Peyer's patch (tissue), 4 donors: ENCODE results near the gene DOCK1. TPM values are rescaled to one million over a fixed set of nuclear protein-coding genes. Genes with fewer than 3 reads are reported as not detected.

Experiments used
- DNase-seq, 3 donors: peaks; one replicate each; pipeline ENCODE4 v3.0.0-alpha.2; 2017 to 2019
- H3K27ac ChIP-seq, 4 donors: fragments of 200-600 bp; sonication (generic); one replicate each; pipeline ENCODE4 v1.5.1; 2016 to 2019
- H3K27me3 ChIP-seq, 2 donors: fragments of 200-600 bp; sonication (generic); one replicate each; pipeline ENCODE4 v1.5.1; 2019
- H3K36me3 ChIP-seq, 3 donors: fragments of 200-600 bp; sonication (generic); one replicate each; pipeline ENCODE4 v1.5.1; 2016 to 2019
- H3K4me1 ChIP-seq, 4 donors: fragments of 200-600 bp; sonication (generic); one replicate each; pipeline ENCODE4 v1.5.1; 2016 to 2019
- H3K4me3 ChIP-seq, 4 donors: fragments of 200-600 bp; sonication (generic); 1 replicate in 3 of 4; 2 replicates in 1 of 4; pipeline ENCODE4 v1.5.1; 2016 to 2019; ENCODE audit warnings: mild to moderate bottlenecking in 1 of 4
- H3K9me3 ChIP-seq, 4 donors: fragments of 200-600 bp; sonication (generic); one replicate each; pipeline ENCODE4 v1.5.1; 2016 to 2019; ENCODE audit warnings: mild to moderate bottlenecking in 1 of 4
- CTCF ChIP-seq, 6 experiments: fragments of 450-650 bp in 4 of 6; fragments of 200-600 bp in 2 of 6; sonication (generic) in 1 of 6; IDR thresholded peaks; one replicate each; pipeline ENCODE4 v1.5.1; 2017 to 2019; ENCODE audit warnings: antibody characterized with exemption in 6 of 6, mild to moderate bottlenecking in 3 of 6, moderate library complexity in 1 of 6
- POLR2A ChIP-seq, 2 donors: fragments of 450-650 bp; IDR thresholded peaks; one replicate each; pipeline ENCODE4 v1.5.1; 2017; ENCODE audit warnings: antibody characterized with exemption in 2 of 2, mild to moderate bottlenecking in 2 of 2, moderate library complexity in 2 of 2
- total RNA-seq, 4 donors: library from RNA; depleted of rRNA; stranded (reverse); fragments of >200 nt; gene quantifications; one replicate each; pipeline ENCODE4 v1.1.0, GENCODE V29; 2016

DOCK1 gene
- total RNA-seq, 4 donors from 2014 or later = 42.0 to 117 (median 92.2) TPM

- Histone ChIP-seq H3K9me3 (peaks cover 0 to 4% (median 0%) of the 10 kb centered on the region in 4 donors), H3K27ac (no peak overlapping the region), H3K27me3 (no peaks in the 10 kb centered on the region), H3K36me3 (peaks cover 0 to 6% (median 0%) of the 10 kb centered on the region in 3 donors), H3K4me3 (no peak overlapping the region), H3K4me1 (no peaks in the 10 kb centered on the region)
- TF ChIP-seq CTCF (IDR thresholded peaks at IDR 0.05) = no peak
- no peak for TF ChIP-seq POLR2A (IDR thresholded peaks at IDR 0.05)
- no peak for DNase-seq
These were observed 186.1 kb downstream of the DOCK1 start for GRCh38 chr10:127091354-127091753.

DNA sequence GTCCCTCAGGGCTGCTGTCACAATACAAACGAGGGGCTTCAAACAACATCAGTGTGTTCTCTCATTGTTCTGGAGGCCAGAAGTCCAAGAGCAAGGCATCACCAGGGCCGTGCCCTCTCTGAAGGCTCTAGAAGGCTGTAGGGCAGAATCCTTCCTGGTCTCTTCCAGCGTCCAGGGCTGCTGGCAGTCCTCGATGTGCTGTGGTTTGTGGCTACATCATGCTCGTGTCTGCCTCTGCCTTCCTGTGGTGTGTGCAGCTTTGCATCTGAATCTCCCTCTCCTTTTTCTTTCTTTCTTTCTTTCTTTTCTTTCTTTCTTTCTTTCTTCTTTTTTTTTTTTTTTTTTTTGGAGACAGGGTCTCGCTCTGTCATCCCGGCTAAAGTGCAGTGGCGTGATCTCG is 187.7 kb downstream of the DOCK1 start:
- TF ChIP-seq POLR2A (IDR thresholded peaks at IDR 0.05) (no peak), CTCF (IDR thresholded peaks at IDR 0.05) (no peak)
- no peaks in the 10 kb centered on the region for H3K4me1 ChIP-seq
- no peak for DNase-seq
- H3K4me3 ChIP-seq = no peak overlapping the region
- peaks cover 0 to 6% (median 0%) of the 10 kb centered on the region in 3 donors for H3K36me3 ChIP-seq
- no peaks in the 10 kb centered on the region for H3K27me3 ChIP-seq
- peaks cover 0 to 4% (median 0%) of the 10 kb centered on the region in 4 donors for H3K9me3 ChIP-seq
- no peak overlapping the region for H3K27ac ChIP-seq

- no peak for DNase-seq
- Histone ChIP-seq H3K4me3 (no peak overlapping the region), H3K4me1 (no peaks in the 10 kb centered on the region), H3K9me3 (peaks cover 0 to 2% (median 0%) of the 10 kb centered on the region in 4 donors), H3K36me3 (peaks cover 0 to 6% (median 0%) of the 10 kb centered on the region in 3 donors), H3K27ac (no peak overlapping the region), H3K27me3 (no peaks in the 10 kb centered on the region)
- TF ChIP-seq POLR2A (IDR thresholded peaks at IDR 0.05) (no peak), CTCF (IDR thresholded peaks at IDR 0.05) (no peak)
These were observed 189.8 kb downstream of the DOCK1 start for GRCh38 chr10:127094984-127095383.

DNA sequence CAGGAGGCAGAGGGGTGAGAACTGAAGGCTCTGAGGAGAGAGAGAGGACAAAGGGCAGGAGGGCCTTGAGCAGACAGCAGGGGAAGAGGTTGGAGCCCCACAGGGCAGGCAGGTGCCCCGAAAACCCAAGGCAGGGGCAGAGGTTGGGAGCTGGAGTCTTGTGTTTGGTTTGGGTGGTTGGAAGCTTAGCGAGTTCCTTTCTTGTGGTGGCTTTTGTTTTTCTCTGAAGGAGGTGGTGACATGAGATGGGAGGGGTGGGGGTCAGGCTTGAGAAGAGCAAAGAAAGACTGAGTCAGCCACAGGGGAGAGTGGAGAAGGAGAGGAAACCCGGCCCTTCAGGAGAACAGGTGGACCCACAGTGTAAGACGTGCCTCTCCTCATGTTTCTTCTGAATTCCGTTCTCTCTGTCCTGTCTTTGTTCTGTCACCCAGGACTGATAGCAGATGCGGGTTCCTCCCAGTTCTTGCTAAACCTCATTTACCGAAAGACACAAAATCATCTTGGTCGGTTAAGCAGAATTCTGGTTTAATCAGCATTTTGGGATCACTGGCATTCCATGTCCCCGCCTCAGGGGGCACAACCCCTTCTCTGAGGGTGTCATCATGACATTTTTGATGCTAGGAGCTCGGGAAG is 195.9 kb downstream of the DOCK1 start:
- no peak for DNase-seq
- Histone ChIP-seq H3K27ac (no peak overlapping the region), H3K4me3 (no peak overlapping the region), H3K36me3 (no peaks in the 10 kb centered on the region), H3K9me3 (no peaks in the 10 kb centered on the region), H3K4me1 (no peaks in the 10 kb centered on the region), H3K27me3 (no peaks in the 10 kb centered on the region)
- TF ChIP-seq POLR2A (IDR thresholded peaks at IDR 0.05) (no peak), CTCF (IDR thresholded peaks at IDR 0.05) (no peak)

DNA sequence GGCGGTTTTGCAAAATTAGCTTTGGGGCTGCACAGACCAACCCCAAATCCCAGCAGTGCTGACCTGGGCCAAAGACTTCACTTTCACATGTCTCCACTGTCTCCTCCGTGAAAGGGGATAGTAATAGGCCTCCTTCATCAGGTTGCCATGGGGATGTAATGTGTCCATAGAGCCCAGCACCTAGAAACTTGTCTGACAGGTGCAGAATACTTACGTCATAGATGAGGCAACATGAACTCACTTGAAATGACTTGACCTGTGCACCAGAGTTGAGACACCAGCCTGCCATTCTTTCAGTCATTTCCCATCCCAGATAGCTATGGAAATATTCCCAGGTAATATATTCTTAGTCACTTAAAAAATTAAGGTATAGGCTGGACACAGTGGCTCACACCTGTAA is 196.9 kb downstream of the DOCK1 start:
- no peak for TF ChIP-seq POLR2A (IDR thresholded peaks at IDR 0.05)
- Histone ChIP-seq H3K4me1 (no peaks in the 10 kb centered on the region), H3K27ac (no peak overlapping the region), H3K27me3 (no peaks in the 10 kb centered on the region), H3K4me3 (no peak overlapping the region), H3K9me3 (no peaks in the 10 kb centered on the region), H3K36me3 (peaks cover 0 to 5% (median 0%) of the 10 kb centered on the region in 3 donors)
- no peak for DNase-seq

- H3K9me3 ChIP-seq = no peaks in the 10 kb centered on the region
- H3K27ac ChIP-seq = no peak overlapping the region
- no peak for DNase-seq
- no peak overlapping the region for H3K4me3 ChIP-seq
- peaks cover 0 to 21% (median 0%) of the 10 kb centered on the region in 3 donors for H3K36me3 ChIP-seq
- no peaks in the 10 kb centered on the region for H3K27me3 ChIP-seq
- TF ChIP-seq POLR2A (IDR thresholded peaks at IDR 0.05) (no peak), CTCF (IDR thresholded peaks at IDR 0.05) (no peak)
- no peaks in the 10 kb centered on the region for H3K4me1 ChIP-seq
These were observed 209.9 kb downstream of the DOCK1 start for GRCh38 chr10:127115100-127115499.
